ENCODE data around the gene FARP2.

Gene FARP2

DNA sequence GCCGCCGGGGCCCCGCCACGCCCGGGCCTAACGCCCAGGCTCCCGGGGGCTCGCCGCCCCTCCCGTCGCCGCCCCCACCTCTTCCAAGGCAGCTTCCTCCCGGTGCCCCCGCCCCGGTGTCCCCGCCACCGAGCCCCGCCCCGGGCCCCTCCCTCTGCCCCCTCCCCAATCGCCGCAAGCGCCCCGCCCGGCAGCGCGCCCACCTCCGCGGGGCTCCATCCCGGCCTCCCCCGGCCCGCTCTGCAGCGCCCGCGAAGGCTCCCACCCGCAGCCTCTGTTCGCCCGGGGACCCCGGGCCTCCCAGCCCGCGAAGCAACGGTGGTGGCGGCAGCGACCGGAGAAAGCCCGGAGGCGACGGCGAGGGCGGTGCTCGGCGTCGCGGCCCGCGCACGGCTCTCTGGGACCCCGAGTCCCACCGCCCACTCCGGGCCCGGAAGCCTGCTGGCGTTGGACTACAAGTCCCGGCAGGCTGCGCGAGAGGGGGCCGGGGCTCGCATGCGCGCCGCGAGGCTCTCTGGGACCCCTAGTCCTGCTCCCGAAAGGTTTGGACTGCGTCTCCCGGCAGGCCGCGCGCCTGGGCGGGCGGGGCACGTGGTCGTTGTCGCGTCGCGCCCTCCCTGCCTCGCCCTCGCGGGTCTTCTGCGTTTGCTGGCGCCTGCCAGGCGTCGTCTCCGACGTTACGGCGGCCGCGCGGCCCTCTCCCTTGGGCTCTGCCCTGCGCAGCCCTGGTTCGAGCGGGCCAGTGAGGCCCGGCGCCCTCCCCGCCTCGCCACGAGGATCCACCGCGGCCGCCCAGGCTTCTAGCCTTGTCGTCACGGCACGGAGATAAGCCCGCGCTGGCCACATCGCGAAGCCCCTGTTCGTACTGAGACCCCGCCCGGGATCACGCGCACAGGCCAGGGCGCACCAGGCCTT lies 152.4 kb downstream of the FARP2 start, which contains the start of gene STK25:
STK25 (minus strand) TSS at position 345 of the 915 bp plus-strand sequence. CDS start 549 bp downstream, outside the sequence.
- Histone ChIP-seq H3K79me2 (ENCODE audit: insufficient read depth, low read length) (peaks cover 41% of the 10 kb centered on the region), H3K36me3 (ENCODE audit: insufficient read depth, low read length) (no peaks in the 10 kb centered on the region)
- TF ChIP-seq, protein P1, sequence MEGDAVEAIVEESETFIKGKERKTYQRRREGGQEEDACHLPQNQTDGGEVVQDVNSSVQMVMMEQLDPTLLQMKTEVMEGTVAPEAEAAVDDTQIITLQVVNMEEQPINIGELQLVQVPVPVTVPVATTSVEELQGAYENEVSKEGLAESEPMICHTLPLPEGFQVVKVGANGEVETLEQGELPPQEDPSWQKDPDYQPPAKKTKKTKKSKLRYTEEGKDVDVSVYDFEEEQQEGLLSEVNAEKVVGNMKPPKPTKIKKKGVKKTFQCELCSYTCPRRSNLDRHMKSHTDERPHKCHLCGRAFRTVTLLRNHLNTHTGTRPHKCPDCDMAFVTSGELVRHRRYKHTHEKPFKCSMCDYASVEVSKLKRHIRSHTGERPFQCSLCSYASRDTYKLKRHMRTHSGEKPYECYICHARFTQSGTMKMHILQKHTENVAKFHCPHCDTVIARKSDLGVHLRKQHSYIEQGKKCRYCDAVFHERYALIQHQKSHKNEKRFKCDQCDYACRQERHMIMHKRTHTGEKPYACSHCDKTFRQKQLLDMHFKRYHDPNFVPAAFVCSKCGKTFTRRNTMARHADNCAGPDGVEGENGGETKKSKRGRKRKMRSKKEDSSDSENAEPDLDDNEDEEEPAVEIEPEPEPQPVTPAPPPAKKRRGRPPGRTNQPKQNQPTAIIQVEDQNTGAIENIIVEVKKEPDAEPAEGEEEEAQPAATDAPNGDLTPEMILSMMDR (conservative IDR thresholded peaks at IDR 0.05; ENCODE audit: low read length), result no peak
- no peak for TF ChIP-seq EZH2phosphoT487 (IDR thresholded peaks at IDR 0.05; ENCODE audit: borderline replicate concordance)

DNA sequence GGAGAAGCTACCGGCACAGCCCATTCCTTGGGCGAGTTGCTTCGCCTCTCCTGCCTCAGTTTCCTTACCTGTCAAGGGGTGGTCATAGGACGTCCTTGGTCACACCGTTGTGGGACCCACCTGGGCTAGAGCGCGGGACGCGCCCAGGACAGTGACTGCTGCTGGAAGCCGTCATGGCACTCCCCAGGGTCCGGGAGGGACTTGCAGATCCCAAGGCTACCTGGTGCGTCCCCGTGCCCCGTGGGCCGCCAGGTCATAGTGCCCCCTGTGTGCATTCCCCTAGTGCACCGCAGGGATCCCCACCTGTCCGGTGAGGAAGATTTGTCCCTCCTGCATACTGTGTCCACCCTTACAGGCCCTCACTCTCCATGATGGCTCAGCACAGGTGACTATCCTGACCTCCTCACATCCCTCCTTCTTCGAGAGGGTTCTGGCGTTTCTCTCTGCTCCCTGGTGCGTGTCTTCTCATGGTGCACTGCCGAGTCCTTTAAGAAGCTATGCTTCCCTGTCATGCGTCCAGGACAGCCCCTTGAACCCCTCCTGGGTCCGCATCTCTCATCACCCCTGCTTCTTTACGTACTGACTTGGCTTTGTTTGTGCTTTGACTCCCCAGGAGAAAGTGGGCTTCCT lies 153.2 kb downstream of the FARP2 start:
- Histone ChIP-seq H3K36me3 (ENCODE audit: insufficient read depth, low read length) (no peaks in the 10 kb centered on the region), H4K20me1 (ENCODE audit: insufficient read depth, low read length, poor library complexity, severe bottlenecking) (peaks cover 19% of the 10 kb centered on the region), H3K27me3 (ENCODE audit: insufficient read depth, low read length, poor library complexity, severe bottlenecking) (no peaks in the 10 kb centered on the region), H3F3A (ENCODE audit: low read depth) (no peaks in the 10 kb centered on the region), H3K4me3 (ENCODE audit: low read length, poor library complexity, severe bottlenecking) (peak overlapping the region; percentile 85), H3K79me2 (ENCODE audit: insufficient read depth, low read length) (peaks cover 36% of the 10 kb centered on the region), H3K4me1 (ENCODE audit: insufficient read depth, low read length, poor library complexity, severe bottlenecking) (peaks cover 25% of the 10 kb centered on the region), H3K9me2 (replicated peaks; ENCODE audit: low read depth, low read length) (no peaks in the 10 kb centered on the region), H2AFZ (ENCODE audit: low read length) (peak overlapping the region; percentile 95), H3K9ac (ENCODE audit: low read depth, low read length, poor library complexity, severe bottlenecking) (peak overlapping the region; percentile 70), H3K4me2 (ENCODE audit: low read depth, low read length, poor library complexity, severe bottlenecking) (peak overlapping the region; percentile 75), H3K9me3 (ENCODE audit: insufficient read depth, low read depth, low read length) (no peaks in the 10 kb centered on the region)
- no peak for TF ChIP-seq EZH2phosphoT487 (IDR thresholded peaks at IDR 0.05; ENCODE audit: borderline replicate concordance)
- TF ChIP-seq, protein P1 (conservative IDR thresholded peaks at IDR 0.05; ENCODE audit: low read length), result no peak

More for the DNA sequence above, 152.4 kb downstream of the FARP2 start, which contains the start of gene STK25:
- no peaks in the 10 kb centered on the region for H3K9me3 ChIP-seq (ENCODE audit: insufficient read depth, low read depth, low read length)
- H3F3A ChIP-seq (ENCODE audit: low read depth), result no peaks in the 10 kb centered on the region
- peak within 1 kb of the TSS; percentile 95 for H2AFZ ChIP-seq (ENCODE audit: low read length)
- no peaks in the 10 kb centered on the region for H3K9me2 ChIP-seq (replicated peaks; ENCODE audit: low read depth, low read length)
- peak within 1 kb of the TSS; percentile 77 for H3K9ac ChIP-seq (ENCODE audit: low read depth, low read length, poor library complexity, severe bottlenecking)
- H3K4me2 ChIP-seq (ENCODE audit: low read depth, low read length, poor library complexity, severe bottlenecking), result peak within 1 kb of the TSS; percentile 93
- peaks cover 19% of the 10 kb centered on the region for H4K20me1 ChIP-seq (ENCODE audit: insufficient read depth, low read length, poor library complexity, severe bottlenecking)
- no peaks in the 10 kb centered on the region for H3K27me3 ChIP-seq (ENCODE audit: insufficient read depth, low read length, poor library complexity, severe bottlenecking)
- peaks cover 28% of the 10 kb centered on the region for H3K4me1 ChIP-seq (ENCODE audit: insufficient read depth, low read length, poor library complexity, severe bottlenecking)
- H3K4me3 ChIP-seq (ENCODE audit: low read length, poor library complexity, severe bottlenecking), result peak within 1 kb of the TSS; percentile 85

DNA sequence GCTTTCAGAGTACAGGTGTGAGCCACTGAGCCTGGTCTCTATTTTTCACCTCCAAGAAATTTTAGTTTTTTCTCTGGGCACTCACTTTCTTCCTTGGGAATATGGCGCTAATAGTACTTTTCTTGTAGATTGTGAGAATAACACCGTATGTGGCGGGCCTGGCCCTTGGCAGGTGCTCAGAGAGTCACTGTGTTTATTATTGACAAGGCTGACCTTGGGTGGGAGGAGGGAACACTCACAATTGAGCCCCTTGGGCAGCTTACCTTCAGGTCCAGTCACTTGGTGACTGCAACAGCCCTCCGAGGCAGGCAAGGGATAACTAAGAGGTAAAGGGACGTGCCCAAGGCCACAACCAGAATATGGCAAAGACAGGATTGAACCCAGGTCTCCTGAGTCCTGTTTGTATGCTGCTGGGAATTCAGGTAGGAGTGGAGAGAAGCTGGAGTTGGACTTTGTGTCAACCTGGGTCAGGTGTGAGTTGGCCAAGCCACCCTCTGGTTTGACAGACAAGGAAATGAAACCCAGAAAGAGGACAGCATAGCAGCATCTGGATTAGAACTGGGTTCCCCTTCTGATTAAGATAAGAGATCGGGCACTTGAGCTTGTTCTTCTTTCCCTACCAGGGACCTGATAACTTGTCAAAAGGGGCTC lies 155.1 kb downstream of the FARP2 start:
- H3K4me3 ChIP-seq (ENCODE audit: low read length, poor library complexity, severe bottlenecking), result no peak overlapping the region
- peaks cover 19% of the 10 kb centered on the region for H3K79me2 ChIP-seq (ENCODE audit: insufficient read depth, low read length)
- no peak overlapping the region for H3K4me2 ChIP-seq (ENCODE audit: low read depth, low read length, poor library complexity, severe bottlenecking)
- H3K36me3 ChIP-seq (ENCODE audit: insufficient read depth, low read length), result no peaks in the 10 kb centered on the region
- no peak overlapping the region for H3K9ac ChIP-seq (ENCODE audit: low read depth, low read length, poor library complexity, severe bottlenecking)
- no peaks in the 10 kb centered on the region for H3K9me3 ChIP-seq (ENCODE audit: insufficient read depth, low read depth, low read length)
- H3F3A ChIP-seq (ENCODE audit: low read depth), result 0 out of 2 replicates have a peak, but pooled peaks cover 3% of the 10 kb centered on the region
- peaks cover 16% of the 10 kb centered on the region for H3K4me1 ChIP-seq (ENCODE audit: insufficient read depth, low read length, poor library complexity, severe bottlenecking)
- no peak overlapping the region for H2AFZ ChIP-seq (ENCODE audit: low read length)
- H4K20me1 ChIP-seq (ENCODE audit: insufficient read depth, low read length, poor library complexity, severe bottlenecking), result peaks cover 12% of the 10 kb centered on the region
- TF ChIP-seq, protein P1 (conservative IDR thresholded peaks at IDR 0.05; ENCODE audit: low read length), result no peak
- TF ChIP-seq EZH2phosphoT487 (IDR thresholded peaks at IDR 0.05; ENCODE audit: borderline replicate concordance), result no peak
- no peaks in the 10 kb centered on the region for H3K9me2 ChIP-seq (replicated peaks; ENCODE audit: low read depth, low read length)
- H3K27me3 ChIP-seq (ENCODE audit: insufficient read depth, low read length, poor library complexity, severe bottlenecking), result no peaks in the 10 kb centered on the region

All from Loucy (cell line).